NCI-H510A treated with DMSO at 0.1 percent for 48 hours (cell line): Measurements from ENCODE around the gene FMN1.

ENCODE experiments used
- DNase-seq: peaks from one replicate; lab custom pipeline; 2025; lab: John Stamatoyannopoulos, UW

FMN1 gene

DNA sequence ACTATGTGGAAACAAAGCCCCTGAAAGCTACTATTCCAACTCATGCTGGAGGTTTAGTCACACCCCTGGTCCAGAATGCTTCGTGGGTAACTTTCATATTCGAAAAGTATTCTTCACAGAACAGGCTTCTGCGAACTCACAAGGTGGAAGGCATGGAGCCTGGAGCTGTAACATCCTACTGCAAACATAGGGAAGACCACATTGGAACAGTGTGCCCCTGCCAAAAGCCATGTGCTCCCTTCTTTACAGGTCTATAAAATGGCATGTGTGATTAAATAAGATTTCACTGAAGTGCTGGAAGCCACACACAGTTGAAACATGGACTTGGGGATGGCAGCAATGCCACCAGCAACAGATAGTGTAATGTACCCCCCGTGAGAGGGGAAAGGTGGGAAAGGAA lies 370.8 kb downstream of the FMN1 start:
- DNase-seq: no peak

DNA sequence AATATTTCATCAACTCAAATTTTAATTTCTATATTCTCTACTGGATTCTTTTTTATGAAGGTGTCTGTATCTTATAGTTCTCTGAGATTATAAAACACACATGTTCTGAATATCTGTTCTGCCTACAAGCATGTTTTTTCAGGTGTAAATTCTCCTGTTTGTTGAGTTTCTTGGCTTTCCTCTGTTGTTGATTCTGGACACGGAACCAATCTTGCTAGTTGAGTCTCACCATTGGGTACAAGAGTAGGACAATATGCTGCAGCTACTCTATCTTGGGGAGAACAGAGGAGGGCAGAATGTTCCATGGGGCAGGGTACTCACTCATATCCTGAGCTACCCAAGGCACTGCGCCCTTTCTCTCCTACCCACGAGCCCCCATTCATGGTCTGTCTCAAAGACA lies 371.8 kb downstream of the FMN1 start:
- DNase-seq: no peak

DNA sequence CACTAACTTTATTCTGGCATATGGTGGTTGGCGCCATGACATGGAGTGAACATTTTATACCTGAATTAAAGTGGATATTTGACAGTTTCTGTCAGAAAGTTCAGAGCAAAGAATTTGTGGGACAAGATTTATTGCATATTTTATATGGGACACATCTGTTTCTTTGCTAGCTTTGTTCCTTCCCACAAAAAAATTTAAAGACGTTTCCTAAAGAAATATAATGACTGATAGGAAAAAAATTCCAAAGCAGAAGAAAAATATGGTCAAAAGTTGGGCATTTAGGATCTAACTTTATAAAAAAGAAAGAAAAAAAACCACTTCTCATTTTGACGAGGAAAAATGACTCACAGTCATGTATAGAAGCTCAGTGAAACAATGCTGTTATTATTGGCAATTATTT lies 375.1 kb downstream of the FMN1 start:
- no peak for DNase-seq

DNA sequence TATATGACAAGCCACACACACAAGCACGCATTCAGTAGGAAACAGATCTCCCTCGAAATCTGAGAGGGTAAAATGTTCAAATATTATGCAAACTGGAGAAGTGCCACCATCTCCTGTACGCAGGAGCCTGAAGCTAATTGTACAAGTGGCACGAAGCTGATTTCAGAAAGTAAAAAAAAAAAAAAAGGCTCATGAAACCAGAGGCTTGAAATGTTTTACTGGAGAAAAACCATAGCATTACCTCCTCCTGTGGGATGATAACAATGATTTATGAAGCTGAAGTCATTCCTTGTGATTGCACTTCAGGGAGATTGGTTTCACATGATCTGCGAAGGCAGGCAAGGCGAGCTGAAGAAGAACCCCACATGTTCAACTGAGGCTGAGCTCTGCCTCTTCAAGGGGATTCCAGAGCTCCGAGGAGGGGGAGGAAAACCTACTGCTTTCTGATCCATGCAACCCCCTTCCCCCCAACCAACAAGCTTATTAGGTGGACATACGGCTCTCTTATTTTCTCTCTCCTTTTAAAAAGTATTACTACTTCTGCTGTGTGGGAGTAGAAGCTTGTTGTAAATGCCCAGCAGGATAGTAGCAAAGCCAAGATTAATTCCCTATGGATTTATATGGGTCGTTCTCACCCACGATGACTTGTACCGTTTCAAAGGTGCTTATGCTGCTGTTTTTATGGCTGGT lies 375.6 kb downstream of the FMN1 start:
- DNase-seq: no peak

- DNase-seq: no peak
Observed at GRCh38 chr15:32817577-32817976, 376.9 kb downstream of the FMN1 start.

DNA sequence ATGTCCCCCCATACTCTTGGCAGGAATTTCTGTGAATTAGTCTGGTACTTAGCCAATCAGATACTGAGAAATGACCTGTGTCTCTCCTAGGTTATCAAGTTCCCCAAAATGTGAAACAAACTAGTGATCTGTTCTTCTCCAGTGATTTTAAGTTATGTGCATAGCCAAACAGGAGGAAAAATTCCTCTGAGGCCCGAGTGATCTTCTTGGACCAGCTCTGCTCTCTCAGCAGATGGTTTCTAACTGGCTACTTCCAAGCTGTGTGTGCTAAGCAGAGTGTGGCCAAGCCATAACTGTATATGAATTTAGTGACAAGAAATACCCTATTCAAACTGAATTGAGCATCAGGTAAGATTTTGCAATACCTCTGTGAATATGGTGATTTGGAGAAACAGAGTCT lies 387.2 kb downstream of the FMN1 start:
- DNase-seq: no peak

DNA sequence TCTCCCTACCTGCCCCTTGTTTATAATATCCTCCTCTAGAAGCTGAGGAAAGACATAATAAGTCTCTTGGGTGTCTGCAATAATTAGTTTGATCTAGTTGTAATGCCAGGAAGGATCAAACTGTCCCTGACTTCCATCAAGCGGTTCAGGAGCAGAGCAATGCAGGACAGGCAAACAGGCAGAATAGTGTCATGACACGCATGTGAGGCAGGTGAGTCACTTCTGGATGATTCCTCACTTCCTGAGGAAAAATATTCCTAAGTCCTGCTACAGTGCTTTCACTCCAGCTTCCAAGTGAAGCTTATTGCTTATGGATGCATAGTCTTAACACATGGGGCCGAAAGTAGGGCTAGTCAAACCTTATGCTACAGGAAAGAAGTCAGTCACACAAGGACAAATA lies 390.9 kb downstream of the FMN1 start:
- DNase-seq: no peak

- DNase-seq: no peak
Observed at GRCh38 chr15:32802286-32802936, 392.1 kb downstream of the FMN1 start.

DNA sequence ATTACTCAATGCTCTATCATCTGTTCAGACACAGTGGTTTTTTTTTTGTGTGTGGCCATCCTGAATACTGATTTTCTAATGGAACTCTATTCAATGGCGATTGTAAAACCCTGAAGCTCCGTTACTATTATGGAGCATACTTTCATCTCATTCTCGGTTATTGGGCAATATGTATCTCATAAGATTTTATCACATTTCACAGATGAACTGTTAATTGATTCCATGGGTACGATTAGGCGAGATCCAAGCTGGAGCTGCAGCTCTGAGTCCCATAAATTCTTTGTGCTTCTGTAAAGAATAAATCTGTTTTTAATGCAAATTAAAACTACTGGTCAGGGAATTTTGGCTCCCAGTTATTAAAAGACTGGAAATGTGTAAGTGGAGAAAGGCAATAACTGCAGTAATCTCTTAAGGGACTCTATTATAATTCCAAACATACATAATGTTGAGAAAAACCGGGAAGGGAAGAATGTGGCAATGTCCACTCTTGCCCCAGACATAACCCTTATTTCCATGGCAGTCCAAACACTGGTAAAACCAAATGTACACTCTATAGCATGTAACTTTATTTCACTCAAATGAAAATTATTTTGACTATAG lies 394.5 kb downstream of the FMN1 start:
- DNase-seq: no peak

GRCh38 chr15:32796856-32797255 lies 397.7 kb downstream of the FMN1 start:
- DNase-seq: no peak

GRCh38 chr15:32794973-32795372 lies 399.5 kb downstream of the FMN1 start:
- no peak for DNase-seq

DNA sequence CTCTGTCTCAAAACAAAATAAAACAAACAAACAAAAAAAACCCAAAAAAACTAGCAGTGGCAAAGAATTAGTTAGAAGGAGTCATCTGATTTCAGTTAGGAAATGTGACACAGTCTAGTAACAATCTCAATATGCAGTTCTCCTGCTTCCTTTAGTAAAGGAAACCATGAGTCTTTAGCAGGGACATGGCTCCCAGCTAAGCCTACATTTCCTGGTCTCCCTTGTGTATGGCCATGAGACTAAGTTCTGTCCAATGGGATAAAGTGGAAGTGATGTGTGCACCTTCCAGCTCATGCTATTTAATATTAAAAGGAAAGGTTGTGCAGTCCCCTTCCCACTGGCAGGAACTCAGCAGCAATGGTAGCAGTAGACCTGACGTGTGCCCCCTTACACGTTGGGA lies 402.1 kb downstream of the FMN1 start:
- no peak for DNase-seq

DNA sequence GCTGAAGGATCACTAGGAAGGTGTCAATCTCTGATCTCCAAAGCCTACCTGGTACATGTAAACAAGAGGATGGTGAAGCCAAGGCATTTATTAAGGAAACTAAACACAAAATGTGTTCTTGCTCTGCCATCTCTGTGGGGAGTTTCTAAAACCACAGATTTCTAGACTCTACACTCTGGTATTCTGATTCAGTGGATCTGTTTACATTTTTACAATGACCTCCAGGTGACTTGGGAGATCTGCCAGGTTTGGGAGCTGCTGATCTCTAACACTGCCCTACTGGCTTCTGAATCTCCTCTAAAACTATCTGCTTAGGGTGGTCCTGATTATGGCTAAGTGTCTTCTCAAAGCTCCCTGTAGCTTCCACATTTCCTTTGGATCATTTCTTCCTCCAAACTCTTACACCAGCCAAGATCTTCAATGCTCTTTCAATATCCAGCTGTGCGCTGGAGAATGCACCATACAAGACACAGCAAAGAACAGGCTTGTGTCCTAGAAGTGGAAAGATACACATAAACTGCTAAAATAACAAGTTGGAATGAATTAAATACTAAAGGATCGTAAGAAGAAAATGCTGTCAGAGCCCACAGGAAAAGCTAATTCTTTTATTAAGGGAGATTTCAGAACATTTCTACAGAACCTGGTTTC lies 404.0 kb downstream of the FMN1 start:
- DNase-seq: no peak

GRCh38 chr15:32787949-32788348 lies 406.6 kb downstream of the FMN1 start:
- DNase-seq: no peak

GRCh38 chr15:32786906-32787305 lies 407.6 kb downstream of the FMN1 start:
- no peak for DNase-seq

GRCh38 chr15:32784581-32784980 lies 409.9 kb downstream of the FMN1 start:
- DNase-seq: no peak

GRCh38 chr15:32781781-32782180 lies 412.7 kb downstream of the FMN1 start:
- DNase-seq: no peak

- DNase-seq: no peak
Observed at GRCh38 chr15:32778391-32779176, 415.9 kb downstream of the FMN1 start.

DNA sequence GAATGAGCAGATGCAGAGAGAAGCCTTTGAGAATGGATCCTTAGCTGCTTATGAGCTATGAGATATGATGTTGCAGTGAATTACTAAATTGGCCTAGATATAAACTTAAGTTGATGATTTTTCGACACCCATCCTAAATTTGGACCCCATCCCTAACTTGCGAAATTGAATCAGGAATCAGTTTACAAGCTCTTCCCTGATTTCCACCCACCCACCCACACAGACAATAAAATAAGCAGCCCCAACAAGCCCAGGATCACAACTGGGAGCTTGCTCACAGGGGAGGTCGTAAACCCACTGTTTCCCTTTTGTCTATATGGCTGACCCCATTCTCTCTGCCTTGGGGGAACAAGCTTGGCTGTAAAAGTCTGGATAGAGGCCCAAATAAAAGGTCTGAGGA lies 419.4 kb downstream of the FMN1 start:
- DNase-seq: no peak

DNA sequence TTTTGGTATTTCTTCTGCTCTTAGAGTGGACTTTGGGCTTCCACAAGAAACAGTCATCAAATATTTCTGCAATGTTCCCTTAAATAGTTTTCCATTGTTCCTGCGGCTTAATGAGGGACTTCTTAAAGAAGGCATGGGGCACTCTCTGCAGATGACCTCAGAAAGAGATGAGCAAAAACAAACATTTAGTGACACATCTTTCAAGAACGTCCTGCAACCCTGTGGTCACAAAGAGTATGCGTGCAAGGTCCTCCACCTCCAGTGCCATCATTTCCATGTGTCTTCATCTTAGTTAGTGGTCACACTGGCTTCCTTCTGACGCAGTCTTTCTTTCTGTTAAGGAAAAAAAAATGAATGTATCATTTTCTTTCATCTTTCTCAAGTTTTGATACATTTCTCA lies 420.5 kb downstream of the FMN1 start:
- DNase-seq: no peak

- DNase-seq: no peak
Observed at GRCh38 chr15:32767236-32767635, 427.3 kb downstream of the FMN1 start.

DNA sequence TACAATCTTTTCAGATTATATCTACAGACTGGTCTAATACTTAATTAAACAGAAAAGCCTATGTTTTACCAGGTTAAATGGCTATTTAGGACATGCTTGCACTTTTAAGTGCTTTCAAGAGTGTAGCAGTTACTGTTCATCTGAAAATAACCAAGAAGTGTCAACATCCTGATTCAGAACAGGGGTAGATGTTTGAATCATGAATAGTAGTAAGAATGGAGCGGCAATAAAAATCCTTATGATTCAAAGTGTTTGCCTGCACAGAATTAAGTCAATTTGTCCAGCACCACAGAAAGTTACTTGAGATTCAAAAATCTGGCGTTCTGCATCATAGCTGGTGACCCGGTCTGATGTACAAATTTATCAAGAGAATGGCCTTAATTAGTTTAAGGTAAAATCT lies 428.4 kb downstream of the FMN1 start:
- DNase-seq: no peak
